A673 (cell line): ENCODE measurements around the gene CACNA1G.

Experiments
- EZH2 ChIP-seq: fragments of 200-600 bp; sonication (generic); IDR thresholded peaks from 2 replicates; pipeline ENCODE4 v1.6.1; 2017; ENCODE audit warnings: borderline replicate concordance, low read depth, mild to moderate bottlenecking, mixed read lengths, antibody characterized with exemption, low read length; ENCODE audit not compliant: poor library complexity, severe bottlenecking
- TF ChIP-seq, protein P1 (sequence below): fragments of 300-800, 200-600 bp; sonication (generic); conservative IDR thresholded peaks from 2 replicates; pipeline ENCODE4 v1.5.1; 2017; ENCODE audit warnings: low read depth, mild to moderate bottlenecking, antibody characterized with exemption, low read length, moderate library complexity, mixed read lengths

DNA sequence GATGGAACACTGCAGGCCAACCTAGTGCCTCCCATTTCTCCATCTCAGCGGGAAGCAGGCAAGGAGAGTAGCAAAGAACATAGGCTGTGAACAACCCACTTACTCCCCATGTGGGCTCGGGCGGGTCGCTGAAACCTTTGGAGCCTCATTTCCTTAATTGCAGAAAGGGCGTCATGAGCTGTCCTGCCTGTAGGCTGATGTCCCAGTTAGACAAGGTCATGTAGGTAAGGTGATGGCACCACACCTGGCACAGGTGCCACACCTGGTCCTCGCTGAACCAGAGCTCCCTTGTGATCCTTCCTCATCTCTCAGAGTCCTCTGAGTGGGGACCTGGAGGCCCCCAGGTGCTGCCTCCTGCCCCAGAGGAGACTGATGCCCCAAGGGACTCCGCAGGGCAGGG lies 97.1 kb downstream of the CACNA1G start:
- TF ChIP-seq, protein P1, sequence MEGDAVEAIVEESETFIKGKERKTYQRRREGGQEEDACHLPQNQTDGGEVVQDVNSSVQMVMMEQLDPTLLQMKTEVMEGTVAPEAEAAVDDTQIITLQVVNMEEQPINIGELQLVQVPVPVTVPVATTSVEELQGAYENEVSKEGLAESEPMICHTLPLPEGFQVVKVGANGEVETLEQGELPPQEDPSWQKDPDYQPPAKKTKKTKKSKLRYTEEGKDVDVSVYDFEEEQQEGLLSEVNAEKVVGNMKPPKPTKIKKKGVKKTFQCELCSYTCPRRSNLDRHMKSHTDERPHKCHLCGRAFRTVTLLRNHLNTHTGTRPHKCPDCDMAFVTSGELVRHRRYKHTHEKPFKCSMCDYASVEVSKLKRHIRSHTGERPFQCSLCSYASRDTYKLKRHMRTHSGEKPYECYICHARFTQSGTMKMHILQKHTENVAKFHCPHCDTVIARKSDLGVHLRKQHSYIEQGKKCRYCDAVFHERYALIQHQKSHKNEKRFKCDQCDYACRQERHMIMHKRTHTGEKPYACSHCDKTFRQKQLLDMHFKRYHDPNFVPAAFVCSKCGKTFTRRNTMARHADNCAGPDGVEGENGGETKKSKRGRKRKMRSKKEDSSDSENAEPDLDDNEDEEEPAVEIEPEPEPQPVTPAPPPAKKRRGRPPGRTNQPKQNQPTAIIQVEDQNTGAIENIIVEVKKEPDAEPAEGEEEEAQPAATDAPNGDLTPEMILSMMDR: no peak
- TF ChIP-seq EZH2: no peak
